Activated T-cell treated with anti-CD3 and anti-CD28 coated beads, Interleukin-2, amount 50 U/mL, for 24 hours (primary cell): ENCODE data around the gene NPW.
"Not testable (repeated sequence)": the region's sequence is repeated elsewhere in the genome, so short reads cannot be mapped to it uniquely, and the experiment has no call there.

Experiments used
- DNase-seq: peaks from one replicate; pipeline ENCODE4 v3.0.0-alpha.2; 2020
- H3K27ac Mint-ChIP-seq: 2 replicates; pipeline ENCODE4 v1.8.0; 2020; ENCODE audit warnings: mild to moderate bottlenecking, mixed read lengths
- H3K27me3 Mint-ChIP-seq: 2 replicates; pipeline ENCODE4 v1.8.0; 2020; ENCODE audit warnings: mixed read lengths
- H3K36me3 Mint-ChIP-seq: 2 replicates; pipeline ENCODE4 v1.8.0; 2020; ENCODE audit warnings: low read depth, mixed read lengths
- H3K4me1 Mint-ChIP-seq: 2 replicates; pipeline ENCODE4 v1.8.0; 2020; ENCODE audit warnings: low read depth, mixed read lengths
- H3K4me3 Mint-ChIP-seq: 2 replicates; pipeline ENCODE4 v1.8.0; 2020; ENCODE audit warnings: mild to moderate bottlenecking, moderate library complexity, mixed read lengths
- H3K9me3 Mint-ChIP-seq: 2 replicates; pipeline ENCODE4 v1.8.0; 2020; ENCODE audit warnings: mixed read lengths

NPW gene

DNA sequence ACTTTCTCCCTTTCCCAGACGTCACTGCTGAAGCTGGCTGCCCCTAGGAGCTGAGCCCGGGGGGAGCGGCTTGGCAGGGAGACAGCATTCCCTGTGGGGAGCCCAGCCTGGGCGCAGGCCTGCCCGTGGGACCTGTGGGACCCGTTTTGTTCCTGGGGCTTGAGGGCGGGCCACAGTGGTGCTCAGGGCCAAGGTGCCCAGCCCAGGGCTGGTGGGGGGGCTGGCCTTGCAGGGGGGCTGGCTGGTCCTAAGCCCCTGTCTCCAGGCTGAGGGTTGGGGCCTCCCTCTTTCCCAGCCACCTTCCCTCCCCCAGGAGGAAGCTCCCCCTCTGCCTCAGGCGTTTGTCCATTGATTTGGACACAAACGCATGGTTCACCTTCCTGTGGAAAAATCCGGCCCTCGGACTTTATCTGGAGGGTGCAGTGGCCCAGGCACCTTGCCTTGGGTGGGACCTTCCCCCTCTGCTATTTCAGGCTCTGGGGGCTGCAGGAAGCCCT is 11.5 kb downstream of the NPW start:
- peaks cover 4% of the 10 kb centered on the region for H3K4me1 Mint-ChIP-seq
- H3K27ac Mint-ChIP-seq = no peak overlapping the region
- H3K9me3 Mint-ChIP-seq = no peaks in the 10 kb centered on the region
- H3K27me3 Mint-ChIP-seq = peaks cover 10% of the 10 kb centered on the region
- no peaks in the 10 kb centered on the region for H3K36me3 Mint-ChIP-seq
- no peak overlapping the region for H3K4me3 Mint-ChIP-seq
- no peak for DNase-seq

DNA sequence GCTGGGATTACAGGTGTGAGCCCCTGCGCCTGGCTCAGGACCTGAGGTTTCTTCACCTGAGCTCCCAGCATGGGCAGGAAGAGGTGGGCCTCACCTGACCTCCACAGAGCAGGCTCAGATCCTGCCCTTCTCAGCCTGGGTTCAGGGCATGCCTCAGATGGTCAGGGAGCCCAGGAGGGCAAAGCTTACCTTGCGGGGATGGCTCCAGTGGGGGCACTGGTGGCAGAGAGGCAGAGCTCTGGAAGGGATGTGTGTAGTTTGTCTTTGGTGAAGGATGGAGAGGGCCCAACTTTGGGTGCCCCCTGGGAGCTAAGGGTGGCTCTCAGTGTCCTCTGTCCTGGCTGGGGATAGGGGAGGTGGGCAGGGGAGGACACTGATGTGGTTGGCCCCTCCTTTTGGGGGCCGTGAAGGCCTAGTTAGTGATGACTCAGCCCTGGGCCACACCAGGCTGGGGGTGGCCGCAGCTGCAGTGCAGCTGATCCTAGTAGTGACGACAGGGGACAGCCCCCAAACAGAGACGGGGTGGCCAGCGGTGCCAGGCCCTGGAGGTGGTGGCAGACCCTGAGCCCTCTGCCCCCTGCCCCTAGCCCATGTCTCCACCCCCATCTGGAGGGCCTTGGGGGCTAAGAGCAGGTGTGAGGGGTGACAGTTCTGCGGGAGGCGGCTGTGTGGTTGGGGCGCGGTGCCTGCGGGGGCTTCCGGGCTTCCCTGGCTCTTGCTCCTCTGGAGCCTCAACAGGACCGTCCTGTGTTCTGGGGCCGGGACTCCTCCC is 12.9 kb downstream of the NPW start:
- Mint-ChIP-seq H3K27me3 (peaks cover 8% of the 10 kb centered on the region), H3K36me3 (no peaks in the 10 kb centered on the region), H3K27ac (peak overlapping the region; percentile 50), H3K9me3 (no peaks in the 10 kb centered on the region), H3K4me3 (no peak overlapping the region), H3K4me1 (peaks cover 3% of the 10 kb centered on the region)
- no peak for DNase-seq

DNA sequence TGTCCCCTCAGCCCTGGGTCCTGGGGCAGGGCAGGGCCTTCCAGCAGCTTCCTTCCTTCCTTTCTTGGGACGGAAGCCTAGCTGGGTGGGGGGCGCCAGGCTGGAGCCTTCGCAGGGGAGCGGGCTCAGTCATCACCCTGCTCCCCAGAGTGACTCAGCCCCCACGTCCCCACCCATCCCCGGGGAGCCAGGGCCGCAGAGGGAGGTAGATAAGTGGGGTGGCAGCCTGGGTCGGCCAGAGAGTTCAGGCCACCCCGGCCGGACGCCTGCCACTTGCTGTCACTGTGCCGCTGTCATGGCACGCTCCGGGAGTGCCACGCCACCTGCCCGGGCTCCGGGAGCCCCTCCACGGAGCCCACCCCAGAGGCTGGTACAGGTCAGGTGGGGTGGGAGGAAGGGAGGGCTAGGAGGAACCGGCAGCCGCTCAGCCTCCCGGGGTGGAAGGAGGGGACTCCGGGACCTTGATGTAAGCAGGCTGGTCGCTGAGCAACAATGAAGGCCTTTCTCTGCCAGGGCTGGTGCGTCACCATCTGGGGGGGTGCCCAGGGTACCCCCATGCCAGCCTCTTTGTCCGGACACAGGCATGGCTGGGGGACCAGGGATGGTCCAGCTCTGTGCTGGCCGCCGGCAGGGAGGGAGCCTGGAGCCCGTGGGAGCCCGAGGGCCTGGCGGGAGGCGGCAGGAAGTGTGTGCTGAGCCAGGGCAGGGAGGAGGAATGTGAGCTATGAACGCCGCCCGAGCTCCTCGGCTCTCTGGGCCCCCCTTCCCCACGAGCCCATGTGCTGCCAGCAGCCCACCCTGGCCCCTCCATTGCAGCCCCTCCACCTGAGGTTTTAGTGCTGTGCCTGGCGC is 13.7 kb downstream of the NPW start:
- no peaks in the 10 kb centered on the region for H3K27me3 Mint-ChIP-seq
- no peaks in the 10 kb centered on the region for H3K9me3 Mint-ChIP-seq
- no peak for DNase-seq
- no peak overlapping the region for H3K27ac Mint-ChIP-seq
- no peaks in the 10 kb centered on the region for H3K4me1 Mint-ChIP-seq
- H3K36me3 Mint-ChIP-seq = no peaks in the 10 kb centered on the region
- H3K4me3 Mint-ChIP-seq = peak overlapping the region; percentile 27

DNA sequence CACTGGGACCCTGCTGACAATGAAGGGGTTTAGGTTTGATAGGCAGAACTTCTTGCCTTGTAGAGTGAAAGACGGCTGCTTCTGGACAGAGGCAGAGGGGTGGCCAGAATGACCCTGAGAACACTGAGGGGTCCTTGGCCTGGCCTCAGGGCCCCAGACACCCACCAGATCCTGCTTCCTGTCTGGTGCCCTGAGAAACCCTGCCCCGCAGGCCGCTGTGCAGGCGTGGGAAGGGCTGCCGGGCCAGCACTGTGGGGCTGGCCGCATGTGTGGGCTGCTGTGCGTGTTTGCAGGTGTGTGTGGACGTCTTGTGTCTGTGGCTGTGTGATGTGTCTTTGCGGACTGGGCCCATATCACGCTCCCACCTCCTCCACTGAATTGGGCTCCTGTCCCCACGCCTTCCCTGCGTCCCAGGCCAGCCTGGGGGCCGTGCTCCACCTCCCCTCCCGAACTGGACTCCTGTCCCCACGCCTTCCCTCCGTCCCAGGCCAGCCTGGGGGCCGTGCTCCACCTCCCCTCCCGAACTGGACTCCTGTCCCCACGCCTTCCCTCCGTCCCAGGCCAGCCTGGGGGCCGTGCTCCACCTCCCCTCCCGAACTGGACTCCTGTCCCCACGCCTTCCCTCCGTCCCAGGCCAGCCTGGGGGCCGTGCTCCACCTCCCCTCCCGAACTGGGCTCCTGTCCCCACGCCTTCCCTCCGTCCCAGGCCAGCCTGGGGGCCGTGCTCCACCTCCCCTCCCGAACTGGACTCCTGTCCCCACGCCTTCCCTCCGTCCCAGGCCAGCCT is 14.5 kb downstream of the NPW start:
- not testable (repeated sequence) for DNase-seq, H3K9me3 Mint-ChIP-seq, H3K36me3 Mint-ChIP-seq, H3K4me1 Mint-ChIP-seq, H3K4me3 Mint-ChIP-seq, H3K27me3 Mint-ChIP-seq
- peak overlapping the region; percentile 29 for H3K27ac Mint-ChIP-seq

DNA sequence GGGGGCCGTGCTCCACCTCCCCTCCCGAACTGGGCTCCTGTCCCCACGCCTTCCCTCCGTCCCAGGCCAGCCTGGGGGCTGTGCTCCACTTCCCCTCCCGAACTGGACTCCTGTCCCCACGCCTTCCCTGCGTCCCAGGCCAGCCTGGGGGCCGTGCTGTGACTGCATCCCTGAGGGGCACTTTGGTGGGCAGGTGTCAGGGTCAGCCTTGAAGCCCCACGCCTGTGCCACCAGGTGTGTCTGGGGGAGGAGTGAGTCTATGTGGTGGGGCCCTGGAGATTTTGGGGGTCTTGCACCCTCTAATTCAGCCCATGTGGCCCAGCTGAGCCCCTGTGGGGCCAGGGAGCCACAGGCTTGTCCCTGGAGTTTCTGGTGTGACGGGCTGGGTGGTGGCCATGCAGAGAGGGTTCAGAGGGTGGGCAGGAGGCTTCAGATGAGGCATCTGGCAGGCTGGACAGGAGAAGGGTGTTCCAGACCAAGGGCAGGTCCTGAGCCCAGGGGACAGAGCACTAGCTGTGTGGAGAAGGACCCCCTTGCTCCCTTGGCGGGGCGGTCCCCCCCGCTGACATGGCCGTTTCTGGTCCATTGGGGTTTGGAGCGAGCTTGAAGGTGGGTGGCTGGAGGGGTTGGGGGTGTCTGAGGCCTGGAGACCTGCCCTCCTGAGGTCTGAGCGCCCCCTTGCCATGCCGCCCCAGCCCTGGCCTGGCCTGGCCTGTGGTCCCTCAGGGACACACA is 15.3 kb downstream of the NPW start:
- H3K36me3 Mint-ChIP-seq = no peaks in the 10 kb centered on the region
- no peaks in the 10 kb centered on the region for H3K27me3 Mint-ChIP-seq
- H3K27ac Mint-ChIP-seq = no peak overlapping the region
- DNase-seq = no peak
- H3K4me1 Mint-ChIP-seq = no peaks in the 10 kb centered on the region
- no peak overlapping the region for H3K4me3 Mint-ChIP-seq
- no peaks in the 10 kb centered on the region for H3K9me3 Mint-ChIP-seq

DNA sequence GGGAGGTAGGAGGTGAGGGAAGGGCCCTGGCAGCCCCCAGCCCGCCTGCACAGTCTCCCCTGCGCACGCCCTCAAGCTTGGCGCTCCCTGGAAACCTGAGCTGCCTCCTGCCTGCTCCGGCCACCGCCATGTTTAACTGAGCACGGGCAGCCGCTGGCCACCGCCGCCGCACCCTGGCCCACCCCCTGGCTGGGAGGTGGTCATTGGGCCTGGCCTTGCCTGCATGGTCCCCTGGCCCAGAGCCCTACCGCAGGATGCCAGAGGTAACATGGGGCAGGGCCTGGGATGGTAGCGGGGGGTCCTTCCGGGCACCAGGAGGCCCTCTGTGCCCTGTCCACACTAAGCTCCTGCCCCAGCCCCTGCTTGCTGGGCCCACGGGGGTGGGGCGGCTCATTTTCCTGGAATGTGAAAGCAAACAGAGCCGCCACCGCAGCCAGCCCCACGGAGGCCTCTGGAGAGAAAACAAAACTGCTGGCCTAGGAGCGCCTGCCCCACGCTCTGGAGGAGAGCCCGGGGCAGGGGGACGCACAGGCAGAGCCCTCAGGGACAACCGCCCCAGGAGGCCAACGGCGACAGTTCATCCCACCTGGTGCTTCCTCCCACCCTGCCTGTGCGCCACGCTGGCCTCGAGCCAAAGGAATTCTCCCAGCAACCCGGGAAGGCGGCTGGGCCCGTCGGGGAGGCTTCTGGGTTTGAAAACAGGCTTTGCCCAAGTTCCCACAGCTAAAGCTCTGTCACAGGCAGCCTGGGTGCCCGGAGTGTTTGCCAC is 16.0 kb downstream of the NPW start:
- no peaks in the 10 kb centered on the region for H3K36me3 Mint-ChIP-seq
- no peaks in the 10 kb centered on the region for H3K4me1 Mint-ChIP-seq
- DNase-seq = no peak
- no peak overlapping the region for H3K4me3 Mint-ChIP-seq
- no peak overlapping the region for H3K27ac Mint-ChIP-seq
- H3K27me3 Mint-ChIP-seq = no peaks in the 10 kb centered on the region
- H3K9me3 Mint-ChIP-seq = no peaks in the 10 kb centered on the region

DNA sequence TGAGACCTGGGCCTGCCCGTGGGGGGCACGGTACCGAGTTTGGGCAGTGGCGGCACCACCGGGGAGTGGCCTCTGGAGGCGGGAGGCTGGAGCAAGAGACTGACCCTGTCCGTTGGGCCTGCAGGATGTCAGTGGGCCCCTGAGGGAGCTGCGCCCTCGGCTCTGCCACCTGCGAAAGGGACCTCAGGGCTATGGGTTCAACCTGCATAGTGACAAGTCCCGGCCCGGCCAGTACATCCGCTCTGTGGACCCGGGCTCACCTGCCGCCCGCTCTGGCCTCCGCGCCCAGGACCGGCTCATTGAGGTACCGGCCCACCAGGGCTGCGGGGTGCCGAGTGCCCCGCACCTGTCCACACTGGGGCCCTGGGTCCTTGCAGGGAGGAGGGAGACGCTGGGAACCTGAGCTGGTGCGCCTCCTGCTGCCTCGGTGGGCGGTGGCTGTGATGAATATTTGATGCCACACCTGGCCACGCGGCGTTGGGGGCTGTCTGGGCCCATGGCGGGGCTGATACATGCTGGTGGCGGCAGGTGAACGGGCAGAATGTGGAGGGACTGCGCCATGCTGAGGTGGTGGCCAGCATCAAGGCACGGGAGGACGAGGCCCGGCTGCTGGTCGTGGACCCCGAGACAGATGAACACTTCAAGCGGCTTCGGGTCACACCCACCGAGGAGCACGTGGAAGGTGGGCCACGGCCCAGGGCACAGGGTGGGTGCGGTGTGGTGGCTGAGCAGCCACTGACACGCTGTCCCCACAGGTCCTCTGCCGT is 16.8 kb downstream of the NPW start:
- no peaks in the 10 kb centered on the region for H3K4me1 Mint-ChIP-seq
- H3K9me3 Mint-ChIP-seq = no peaks in the 10 kb centered on the region
- DNase-seq = no peak
- no peak overlapping the region for H3K4me3 Mint-ChIP-seq
- no peaks in the 10 kb centered on the region for H3K27me3 Mint-ChIP-seq
- H3K36me3 Mint-ChIP-seq = no peaks in the 10 kb centered on the region
- H3K27ac Mint-ChIP-seq = no peak overlapping the region

DNA sequence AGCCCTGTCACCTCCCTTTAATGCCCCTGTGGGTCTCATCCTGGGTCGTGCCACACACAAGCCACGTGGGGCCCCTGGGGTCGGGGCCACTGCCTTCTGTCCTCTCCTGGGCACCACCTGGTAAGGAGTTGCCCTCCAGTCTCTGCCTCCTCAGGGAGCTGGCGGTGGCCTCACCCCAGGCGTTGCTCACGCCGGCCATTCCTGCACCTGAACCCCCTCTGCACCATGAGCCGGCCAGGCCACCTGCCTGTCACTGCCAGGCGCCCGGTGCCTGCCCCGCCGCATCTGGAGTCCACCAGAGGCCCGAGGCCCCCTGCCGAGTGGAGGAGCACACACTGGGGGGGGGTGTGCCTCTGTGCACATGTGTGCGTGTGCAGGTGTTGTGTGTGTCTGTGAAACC is 17.5 kb downstream of the NPW start:
- H3K36me3 Mint-ChIP-seq = no peaks in the 10 kb centered on the region
- no peaks in the 10 kb centered on the region for H3K4me1 Mint-ChIP-seq
- no peak overlapping the region for H3K27ac Mint-ChIP-seq
- no peaks in the 10 kb centered on the region for H3K9me3 Mint-ChIP-seq
- H3K4me3 Mint-ChIP-seq = no peak overlapping the region
- no peaks in the 10 kb centered on the region for H3K27me3 Mint-ChIP-seq
- DNase-seq = no peak

DNA sequence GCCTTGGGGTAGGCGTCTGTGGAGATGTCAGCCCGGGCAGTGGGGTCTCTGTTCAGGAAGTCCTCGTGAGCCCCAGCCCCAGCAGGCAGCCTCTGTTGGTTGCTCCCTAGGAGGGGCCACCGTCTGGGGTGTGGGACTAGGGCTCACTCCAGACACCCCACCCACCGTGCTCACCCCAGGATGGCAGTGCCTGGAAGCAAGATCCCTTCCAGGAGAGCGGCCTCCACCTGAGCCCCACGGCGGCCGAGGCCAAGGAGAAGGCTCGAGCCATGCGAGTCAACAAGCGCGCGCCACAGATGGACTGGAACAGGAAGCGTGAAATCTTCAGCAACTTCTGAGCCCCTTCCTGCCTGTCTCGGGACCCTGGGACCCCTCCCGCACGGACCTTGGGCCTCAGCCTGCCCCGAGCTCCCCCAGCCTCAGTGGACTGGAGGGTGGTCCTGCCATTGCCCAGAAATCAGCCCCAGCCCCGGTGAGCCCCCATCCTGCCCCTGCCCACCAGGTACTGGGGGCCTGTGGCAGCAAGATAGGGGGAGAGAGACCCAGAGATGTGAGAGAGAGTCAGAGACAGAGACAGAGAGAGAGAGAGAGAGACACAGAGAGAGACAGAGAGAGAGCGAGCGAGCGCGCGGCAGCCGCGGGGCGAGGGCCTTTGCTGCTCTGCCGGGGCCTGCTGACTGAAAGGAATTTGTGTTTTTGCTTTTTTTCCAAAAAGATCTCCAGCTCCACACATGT is 18.2 kb downstream of the NPW start:
- H3K4me1 Mint-ChIP-seq = no peaks in the 10 kb centered on the region
- no peak overlapping the region for H3K4me3 Mint-ChIP-seq
- H3K27me3 Mint-ChIP-seq = no peaks in the 10 kb centered on the region
- H3K9me3 Mint-ChIP-seq = no peaks in the 10 kb centered on the region
- no peak overlapping the region for H3K27ac Mint-ChIP-seq
- no peaks in the 10 kb centered on the region for H3K36me3 Mint-ChIP-seq
- DNase-seq = no peak

DNA sequence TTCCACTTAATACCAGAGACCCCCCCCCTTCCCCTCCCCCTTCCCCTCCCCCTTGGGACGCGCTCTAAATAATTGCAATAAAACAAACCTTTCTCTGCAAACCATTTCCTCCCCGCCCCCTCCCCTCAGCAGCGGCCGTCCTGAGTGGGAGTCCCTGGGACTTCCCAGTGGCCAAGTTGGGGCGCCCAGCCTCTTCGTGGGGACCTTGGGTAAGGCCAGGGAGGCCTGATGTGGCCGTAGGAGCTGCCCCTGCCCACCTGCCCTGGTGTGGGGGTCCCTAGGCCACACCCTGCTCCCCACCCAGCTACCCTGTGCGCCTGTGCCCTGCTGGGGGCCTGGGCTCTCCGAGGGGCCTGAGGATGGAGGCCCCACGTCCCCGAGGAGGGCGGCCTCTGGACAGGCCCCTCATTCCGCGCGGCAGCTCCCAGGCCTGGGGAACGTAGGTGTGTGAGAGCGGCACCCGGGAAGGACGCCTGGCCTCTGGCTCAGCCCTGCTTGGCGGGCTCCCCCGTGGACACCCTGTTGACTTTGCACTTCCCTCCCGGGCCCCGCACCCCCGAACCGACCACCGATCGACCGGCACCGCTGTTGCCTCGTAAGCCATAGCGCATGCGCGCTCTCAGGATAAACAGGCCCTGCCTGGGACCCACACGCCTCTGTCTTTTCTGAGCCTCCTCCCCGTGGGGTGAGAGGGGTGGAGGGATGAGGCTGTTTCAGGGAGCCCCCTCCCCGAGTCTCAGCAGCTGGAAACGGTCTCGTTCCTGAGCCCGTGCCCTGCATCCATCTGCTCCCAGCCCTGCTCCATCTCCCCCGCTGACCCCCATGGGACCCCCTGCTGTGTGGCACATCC is 19.0 kb downstream of the NPW start:
- no peak overlapping the region for H3K27ac Mint-ChIP-seq
- H3K36me3 Mint-ChIP-seq = peaks cover 4% of the 10 kb centered on the region
- H3K27me3 Mint-ChIP-seq = no peaks in the 10 kb centered on the region
- no peak overlapping the region for H3K4me3 Mint-ChIP-seq
- H3K9me3 Mint-ChIP-seq = no peaks in the 10 kb centered on the region
- no peaks in the 10 kb centered on the region for H3K4me1 Mint-ChIP-seq
- DNase-seq = no peak

DNA sequence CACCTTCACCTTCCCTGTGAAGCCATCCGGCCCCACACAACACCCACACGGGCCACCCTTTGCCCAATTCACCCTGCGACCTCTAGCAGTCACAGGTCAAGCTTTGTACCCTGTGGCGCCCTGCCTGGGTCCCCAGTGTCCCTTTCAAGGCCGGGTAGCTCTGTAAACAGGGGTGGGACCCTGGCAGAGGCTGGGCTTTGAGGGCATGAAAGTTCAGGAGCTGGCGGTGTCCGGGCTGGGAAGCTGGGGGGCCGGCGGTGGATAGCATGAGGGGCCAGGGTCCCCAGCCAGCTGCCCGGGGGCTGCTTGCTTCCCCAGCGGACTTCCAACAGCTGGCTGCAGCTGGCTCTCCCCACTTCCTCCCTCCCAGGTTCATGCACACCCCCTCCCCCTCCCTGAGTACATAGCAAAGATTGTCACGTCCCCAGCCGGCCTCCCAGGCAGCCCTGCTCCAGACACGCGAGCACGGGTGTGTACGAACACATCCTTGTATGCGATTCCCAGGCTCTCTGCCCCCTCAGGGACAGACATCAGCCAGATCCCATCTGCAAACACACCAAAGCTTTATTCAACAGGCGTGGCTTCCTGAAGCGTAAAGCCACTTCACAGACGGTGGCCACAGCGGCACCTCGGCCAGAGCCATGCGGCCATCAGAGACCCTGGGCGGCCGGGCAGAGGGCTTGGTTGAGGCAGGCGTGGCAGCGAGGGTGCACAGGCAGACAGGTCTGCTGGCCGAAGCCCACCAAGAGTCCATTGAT is 19.9 kb downstream of the NPW start:
- DNase-seq = no peak
- H3K9me3 Mint-ChIP-seq = no peaks in the 10 kb centered on the region
- H3K4me1 Mint-ChIP-seq = no peaks in the 10 kb centered on the region
- H3K36me3 Mint-ChIP-seq = peaks cover 4% of the 10 kb centered on the region
- H3K4me3 Mint-ChIP-seq = no peak overlapping the region
- H3K27me3 Mint-ChIP-seq = no peaks in the 10 kb centered on the region
- no peak overlapping the region for H3K27ac Mint-ChIP-seq
